Mesothelial cell of epicardium (in vitro differentiated cells): ENCODE data around the gene SFT2D1. TPM values are rescaled to one million over a fixed set of nuclear protein-coding genes. Genes with fewer than 3 reads are reported as not detected.
"Not testable (repeated sequence)": the region's sequence is repeated elsewhere in the genome, so short reads cannot be mapped to it uniquely, and the experiment has no call there.

Source experiments
- DNase-seq, 2 experiments: peaks; one replicate each; pipeline ENCODE4 v3.0.0; 2021; ENCODE audit warnings: low spot score in 2 of 2; ENCODE audit not compliant: unreplicated experiment in 2 of 2
- H3K27ac Mint-ChIP-seq: 2 replicates; pipeline ENCODE4 v1.8.0; 2021; ENCODE audit warnings: mixed read lengths
- H3K27me3 Mint-ChIP-seq: 2 replicates; pipeline ENCODE4 v1.8.0; 2021; ENCODE audit warnings: low read depth, mixed read lengths
- H3K36me3 Mint-ChIP-seq: 2 replicates; pipeline ENCODE4 v1.8.0; 2021; ENCODE audit warnings: mixed read lengths
- H3K4me1 Mint-ChIP-seq: 2 replicates; pipeline ENCODE4 v1.8.0; 2021; ENCODE audit warnings: mixed read lengths
- H3K4me3 Mint-ChIP-seq: 2 replicates; pipeline ENCODE4 v1.8.0; 2021; ENCODE audit warnings: mild to moderate bottlenecking, moderate library complexity, mixed read lengths
- H3K9me3 Mint-ChIP-seq: 2 replicates; pipeline ENCODE4 v1.8.0; 2021; ENCODE audit warnings: mixed read lengths
- total RNA-seq: library from RNA; stranded (reverse); gene quantifications from 3 replicates; pipeline ENCODE4 v1.2.1, GENCODE V29; 2021
- TF ChIP-seq, protein P1 (sequence below): fragments of 200-600 bp; sonication (generic); IDR thresholded peaks from one replicate; pipeline ENCODE4 v1.5.0; 2021; ENCODE audit warnings: antibody characterized with exemption; ENCODE audit not compliant: unreplicated experiment

Gene SFT2D1
- total RNA-seq, 1 donor from 2014 or later = 26.8 TPM

DNA sequence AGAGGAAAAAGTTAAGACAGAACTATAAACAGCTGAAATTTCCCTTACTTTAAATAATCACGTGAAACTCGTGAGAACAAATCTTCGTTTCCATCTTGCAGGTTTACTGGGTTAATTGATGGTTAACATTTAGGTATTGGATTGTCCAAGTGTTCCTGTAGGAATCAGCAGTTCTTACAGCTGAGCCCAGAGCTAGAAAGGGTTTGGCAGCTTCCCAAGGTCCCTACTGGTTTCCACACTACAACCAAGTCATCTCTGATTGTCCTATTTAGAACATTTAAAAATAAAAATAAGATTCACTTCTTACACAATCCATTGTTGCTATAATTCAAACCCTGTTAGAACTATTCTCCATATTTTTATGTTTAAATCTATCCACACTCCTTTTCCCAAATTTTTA, 24.6 kb upstream of the SFT2D1 start:
- H3K36me3 Mint-ChIP-seq = no peaks in the 10 kb centered on the region
- H3K4me1 Mint-ChIP-seq = no peaks in the 10 kb centered on the region
- no peak for DNase-seq
- no peaks in the 10 kb centered on the region for H3K9me3 Mint-ChIP-seq
- no peak overlapping the region for H3K4me3 Mint-ChIP-seq
- no peak overlapping the region for H3K27ac Mint-ChIP-seq
- TF ChIP-seq, protein P1, sequence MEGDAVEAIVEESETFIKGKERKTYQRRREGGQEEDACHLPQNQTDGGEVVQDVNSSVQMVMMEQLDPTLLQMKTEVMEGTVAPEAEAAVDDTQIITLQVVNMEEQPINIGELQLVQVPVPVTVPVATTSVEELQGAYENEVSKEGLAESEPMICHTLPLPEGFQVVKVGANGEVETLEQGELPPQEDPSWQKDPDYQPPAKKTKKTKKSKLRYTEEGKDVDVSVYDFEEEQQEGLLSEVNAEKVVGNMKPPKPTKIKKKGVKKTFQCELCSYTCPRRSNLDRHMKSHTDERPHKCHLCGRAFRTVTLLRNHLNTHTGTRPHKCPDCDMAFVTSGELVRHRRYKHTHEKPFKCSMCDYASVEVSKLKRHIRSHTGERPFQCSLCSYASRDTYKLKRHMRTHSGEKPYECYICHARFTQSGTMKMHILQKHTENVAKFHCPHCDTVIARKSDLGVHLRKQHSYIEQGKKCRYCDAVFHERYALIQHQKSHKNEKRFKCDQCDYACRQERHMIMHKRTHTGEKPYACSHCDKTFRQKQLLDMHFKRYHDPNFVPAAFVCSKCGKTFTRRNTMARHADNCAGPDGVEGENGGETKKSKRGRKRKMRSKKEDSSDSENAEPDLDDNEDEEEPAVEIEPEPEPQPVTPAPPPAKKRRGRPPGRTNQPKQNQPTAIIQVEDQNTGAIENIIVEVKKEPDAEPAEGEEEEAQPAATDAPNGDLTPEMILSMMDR = no peak
- no peaks in the 10 kb centered on the region for H3K27me3 Mint-ChIP-seq

GRCh38 chr6:166365806-166366205, 23.5 kb upstream of the SFT2D1 start:
- Mint-ChIP-seq H3K36me3 (no peaks in the 10 kb centered on the region), H3K27me3 (no peaks in the 10 kb centered on the region), H3K27ac (no peak overlapping the region), H3K4me3 (no peak overlapping the region), H3K4me1 (no peaks in the 10 kb centered on the region), H3K9me3 (no peaks in the 10 kb centered on the region)
- DNase-seq = no peak
- TF ChIP-seq, protein P1 = no peak

DNA sequence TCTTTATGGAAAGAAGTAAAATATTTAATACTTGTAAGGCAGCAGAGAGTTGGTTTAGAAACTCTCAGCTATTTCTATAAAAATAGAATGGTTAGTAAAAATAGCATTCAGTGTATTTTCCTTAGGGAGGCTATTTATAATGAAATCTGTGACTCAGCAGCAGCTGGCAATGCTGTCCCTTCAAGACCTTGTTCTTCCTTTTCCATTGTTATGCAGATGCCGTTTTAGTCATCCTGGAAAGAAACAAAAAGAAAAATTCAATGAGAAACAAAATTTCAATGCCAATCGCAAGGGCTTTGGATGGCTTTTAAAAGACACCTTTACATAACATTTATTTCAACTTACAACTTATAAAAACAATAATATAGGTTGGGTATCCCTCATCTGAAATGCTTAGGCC, 22.9 kb upstream of the SFT2D1 start:
- Mint-ChIP-seq H3K27ac (no peak overlapping the region), H3K4me3 (no peak overlapping the region), H3K4me1 (no peaks in the 10 kb centered on the region)

GRCh38 chr6:166364456-166364855, 22.1 kb upstream of the SFT2D1 start:
- H3K4me3 Mint-ChIP-seq = no peak overlapping the region
- no peak for DNase-seq

More for the DNA sequence above, 22.9 kb upstream of the SFT2D1 start:
- no peak for DNase-seq
- no peaks in the 10 kb centered on the region for H3K27me3 Mint-ChIP-seq
- H3K9me3 Mint-ChIP-seq = no peaks in the 10 kb centered on the region
- no peaks in the 10 kb centered on the region for H3K36me3 Mint-ChIP-seq
- TF ChIP-seq, protein P1 = no peak

GRCh38 chr6:166362427-166362826, 20.1 kb upstream of the SFT2D1 start:
- peaks cover 11% of the 10 kb centered on the region for H3K9me3 Mint-ChIP-seq
- H3K27ac Mint-ChIP-seq, H3K36me3 Mint-ChIP-seq, H3K27me3 Mint-ChIP-seq, H3K4me3 Mint-ChIP-seq, DNase-seq, H3K4me1 Mint-ChIP-seq: not testable (repeated sequence)

More at GRCh38 chr6:166364456-166364855, 22.1 kb upstream of the SFT2D1 start:
- no peaks in the 10 kb centered on the region for H3K4me1 Mint-ChIP-seq
- TF ChIP-seq, protein P1 = no peak
- peaks cover 1% of the 10 kb centered on the region for H3K9me3 Mint-ChIP-seq
- no peaks in the 10 kb centered on the region for H3K27me3 Mint-ChIP-seq
- H3K36me3 Mint-ChIP-seq = no peaks in the 10 kb centered on the region
- no peak overlapping the region for H3K27ac Mint-ChIP-seq

DNA sequence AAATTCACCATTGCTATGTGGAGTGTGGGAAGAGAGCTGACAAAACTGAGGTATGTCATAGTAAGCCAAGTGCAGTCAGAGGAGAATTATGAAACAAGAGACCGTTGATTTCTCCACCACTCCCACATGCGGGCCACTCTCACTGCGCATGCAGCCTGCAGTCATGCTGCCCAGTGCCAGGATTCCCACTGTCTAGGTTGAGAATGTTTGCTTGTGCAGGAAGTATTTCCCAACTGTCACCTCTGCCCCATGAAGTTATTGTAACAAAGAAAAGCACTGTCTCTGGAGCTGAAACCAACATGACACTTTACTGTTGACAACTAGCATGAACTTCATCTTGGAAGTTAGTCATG, 18.7 kb upstream of the SFT2D1 start:
- peaks cover 11% of the 10 kb centered on the region for H3K9me3 Mint-ChIP-seq
- DNase-seq = no peak
- H3K4me1 Mint-ChIP-seq = no peaks in the 10 kb centered on the region
- H3K4me3 Mint-ChIP-seq = no peak overlapping the region
- peaks cover 15% of the 10 kb centered on the region for H3K27me3 Mint-ChIP-seq
- H3K27ac Mint-ChIP-seq = no peak overlapping the region
- TF ChIP-seq, protein P1 = no peak
- no peaks in the 10 kb centered on the region for H3K36me3 Mint-ChIP-seq
